ENCODE measurements around the gene UTP18. TPM values are rescaled to one million over a fixed set of nuclear protein-coding genes. Genes with fewer than 3 reads are reported as not detected.

UTP18 gene
- total and polyA plus RNA-seq, 2 of the 13 experiments (the other 11 are each of a cell fraction or from before 2014, with no cell fraction given), result 35.2 to 104 TPM

GRCh38 chr17:51259564-51260236 is 646 bp upstream of the UTP18 start, which contains the start of gene MBTD1 (continued):
- TF ChIP-seq ZNF513 (CRISPR knock-in tag; conservative IDR thresholded peaks at IDR 0.05) (no peak; the same call in 1 of the 2 replicates), ARNT (IDR thresholded peaks at IDR 0.05) (no peak), ZNF256 (CRISPR knock-in tag; conservative IDR thresholded peaks at IDR 0.05) (0 out of 2 replicates have a peak, but pooled peaks have one; percentile 46), ZBED4 (CRISPR knock-in tag; IDR thresholded peaks at IDR 0.05; ENCODE audit: borderline replicate concordance) (no peak; the same call in 1 of the 2 replicates), BRCA1 (CRISPR knock-in tag; IDR thresholded peaks at IDR 0.05) (no peak), TSC22D2 (CRISPR knock-in tag; IDR thresholded peaks at IDR 0.05; ENCODE audit: borderline replicate concordance) (no peak), ATM (IDR thresholded peaks at IDR 0.05; ENCODE audit: borderline replicate concordance) (no peak), MTA3 (CRISPR knock-in tag; IDR thresholded peaks at IDR 0.05) (no peak), NR3C1 (CRISPR knock-in tag; IDR thresholded peaks at IDR 0.05) (no peak)
- TF ChIP-seq, protein P1, sequence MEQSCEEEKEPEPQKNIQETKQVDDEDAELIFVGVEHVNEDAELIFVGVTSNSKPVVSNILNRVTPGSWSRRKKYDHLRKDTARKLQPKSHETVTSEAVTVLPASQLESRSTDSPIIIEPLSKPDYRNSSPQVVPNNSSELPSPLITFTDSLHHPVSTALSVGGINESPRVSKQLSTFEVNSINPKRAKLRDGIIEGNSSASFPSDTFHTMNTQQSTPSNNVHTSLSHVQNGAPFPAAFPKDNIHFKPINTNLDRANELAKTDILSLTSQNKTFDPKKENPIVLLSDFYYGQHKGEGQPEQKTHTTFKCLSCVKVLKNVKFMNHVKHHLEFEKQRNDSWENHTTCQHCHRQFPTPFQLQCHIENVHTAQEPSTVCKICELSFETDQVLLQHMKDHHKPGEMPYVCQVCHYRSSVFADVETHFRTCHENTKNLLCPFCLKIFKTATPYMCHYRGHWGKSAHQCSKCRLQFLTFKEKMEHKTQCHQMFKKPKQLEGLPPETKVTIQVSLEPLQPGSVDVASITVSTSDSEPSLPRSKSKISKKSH (CRISPR knock-in tag; IDR thresholded peaks at IDR 0.05; ENCODE audit: borderline replicate concordance), result no peak

Data from HepG2 (cell line).